ENCODE results near the gene HOXB5. TPM values are rescaled to one million over a fixed set of nuclear protein-coding genes. Genes with fewer than 3 reads are reported as not detected.

The HOXB5 gene
- total and polyA plus RNA-seq, 2 donors (not counting 1 experiment from before 2014, with no cell fraction given), result not detected

DNA sequence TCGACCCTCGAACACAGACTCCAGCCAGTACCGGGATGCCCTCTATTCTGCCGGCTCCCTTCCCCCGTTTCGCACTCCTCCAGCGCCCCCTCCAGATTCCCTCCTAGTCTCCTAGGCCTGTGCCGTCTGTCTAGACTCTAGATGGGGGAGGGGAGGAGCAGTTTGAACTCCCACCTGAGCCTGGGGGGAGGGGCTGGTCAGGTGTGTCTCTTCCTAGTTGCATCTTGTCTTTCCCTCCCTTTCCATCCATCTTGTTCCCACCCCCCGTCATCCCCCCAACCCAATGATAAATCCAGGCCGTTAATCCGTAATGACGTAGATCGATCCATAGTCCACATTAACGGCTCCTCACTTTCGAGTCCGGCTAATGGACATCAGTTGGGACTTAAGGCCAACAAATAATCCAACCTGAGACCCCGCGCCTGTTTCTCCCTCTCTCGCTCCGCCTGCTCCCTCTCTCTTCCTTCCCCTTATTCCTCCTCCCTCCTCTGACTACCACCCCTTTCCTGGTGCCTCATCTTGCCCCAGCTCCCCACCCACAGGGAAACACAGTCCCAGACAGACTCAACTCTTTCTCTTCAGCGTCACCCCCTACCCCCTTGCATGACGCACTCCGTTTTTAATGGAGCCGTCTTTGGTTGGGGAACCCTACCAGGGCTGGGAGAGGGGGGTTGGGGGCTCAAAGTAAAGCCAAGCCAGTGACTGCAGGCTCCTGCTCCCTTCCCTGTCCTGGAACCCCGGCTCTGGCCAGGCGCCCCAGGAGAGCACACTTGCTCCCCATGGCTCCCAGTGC is 3.4 kb upstream of the HOXB5 start:
- peak; percentile 33 for DNase-seq
- 4% methylated on average over 16 of the region's 26 CpGs for WGBS (ENCODE audit: insufficient coverage)
- H3K27ac ChIP-seq (ENCODE audit: low read length in 2 of 2), result no peak overlapping the region
- Mint-ChIP-seq H3K27me3 (peaks cover 89% of the 10 kb centered on the region), H3K9me3 (ENCODE audit: insufficient read depth) (no peaks in the 10 kb centered on the region), H3K4me1 (peaks cover 46% of the 10 kb centered on the region), H3K27ac (peak overlapping the region; percentile 22), H3K4me3 (peak overlapping the region; percentile 81)
- H3K4me2 ChIP-seq (replicated peaks; ENCODE audit: low read depth, low read length, poor library complexity, severe bottlenecking), result peak overlapping the region; percentile 94
- H3K79me2 ChIP-seq (ENCODE audit: control insufficient read depth, insufficient read depth, low read length), result no peaks in the 10 kb centered on the region
- peaks cover 51% of the 10 kb centered on the region in 2 donors for H3K4me1 ChIP-seq (ENCODE audit: control insufficient read depth in 2 of 2, insufficient read depth in 2 of 2, low read length in 2 of 2)
- TF ChIP-seq, protein P1, sequence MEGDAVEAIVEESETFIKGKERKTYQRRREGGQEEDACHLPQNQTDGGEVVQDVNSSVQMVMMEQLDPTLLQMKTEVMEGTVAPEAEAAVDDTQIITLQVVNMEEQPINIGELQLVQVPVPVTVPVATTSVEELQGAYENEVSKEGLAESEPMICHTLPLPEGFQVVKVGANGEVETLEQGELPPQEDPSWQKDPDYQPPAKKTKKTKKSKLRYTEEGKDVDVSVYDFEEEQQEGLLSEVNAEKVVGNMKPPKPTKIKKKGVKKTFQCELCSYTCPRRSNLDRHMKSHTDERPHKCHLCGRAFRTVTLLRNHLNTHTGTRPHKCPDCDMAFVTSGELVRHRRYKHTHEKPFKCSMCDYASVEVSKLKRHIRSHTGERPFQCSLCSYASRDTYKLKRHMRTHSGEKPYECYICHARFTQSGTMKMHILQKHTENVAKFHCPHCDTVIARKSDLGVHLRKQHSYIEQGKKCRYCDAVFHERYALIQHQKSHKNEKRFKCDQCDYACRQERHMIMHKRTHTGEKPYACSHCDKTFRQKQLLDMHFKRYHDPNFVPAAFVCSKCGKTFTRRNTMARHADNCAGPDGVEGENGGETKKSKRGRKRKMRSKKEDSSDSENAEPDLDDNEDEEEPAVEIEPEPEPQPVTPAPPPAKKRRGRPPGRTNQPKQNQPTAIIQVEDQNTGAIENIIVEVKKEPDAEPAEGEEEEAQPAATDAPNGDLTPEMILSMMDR (IDR thresholded peaks at IDR 0.05), result no peak
- H3K9ac ChIP-seq (ENCODE audit: low read length), result peak overlapping the region; percentile 67
- CTCF ChIA-PET, result interaction anchor here (0.9 to 5.6 kb wide), 5 partner anchors 9 to 288 kb away, joined by 3 to 64 read pairs (median 3); no protein-coding TSS in a partner anchor
- H3K36me3 ChIP-seq (replicated peaks in 1 of 2; ENCODE audit: control extremely low read depth in 1 of 2, control insufficient read depth in 1 of 2, extremely low read depth in 1 of 2, insufficient read depth in 2 of 2, low read length in 1 of 2), result no peaks in the 10 kb centered on the region
- peaks cover 8% of the 10 kb centered on the region for H4K20me1 ChIP-seq (ENCODE audit: control insufficient read depth, insufficient read depth, low read length, poor library complexity, severe bottlenecking)
- intact Hi-C loops (cut with micrococcal nuclease), result loop anchor here (2.0 to 5.0 kb wide), 2 partner anchors 14 to 130 kb away; partner anchors contain the start of genes HOXB13 and HOXB7
- peak overlapping the region in 4 of 5 experiments; percentile 28 to 63 (median 46) for H3K4me3 ChIP-seq (ENCODE audit: control extremely low read depth in 1 of 5, extremely low read depth in 1 of 5, insufficient read depth in 1 of 5, low read depth in 2 of 5, low read length in 4 of 5)
- no peak for ATAC-seq (ENCODE audit: low read depth)
- H3K27me3 ChIP-seq (replicated peaks in 1 of 4; ENCODE audit: control extremely low read depth in 1 of 4, control insufficient read depth in 3 of 4, insufficient read depth in 4 of 4, low read length in 3 of 4), result peaks cover 0 to 99% (median 76%) of the 10 kb centered on the region in 4 experiments
- H3K9me3 ChIP-seq (ENCODE audit: control extremely low read depth in 1 of 3, control insufficient read depth in 2 of 3, insufficient read depth in 1 of 3, low read length in 2 of 3), result peaks cover 0 to 23% (median 0%) of the 10 kb centered on the region in 3 donors
- peak overlapping the region; percentile 73 for H2AFZ ChIP-seq (ENCODE audit: insufficient read depth, low read depth, low read length, poor library complexity, severe bottlenecking)
- POLR2A ChIA-PET, result no interaction called here
